ENCODE data around the gene PCDHGB3. TPM values are rescaled to one million over a fixed set of nuclear protein-coding genes. Genes with fewer than 3 reads are reported as not detected.

Gene PCDHGB3
- total and polyA plus RNA-seq, 2 donors (not counting 3 experiments of a cell fraction or from before 2014, with no cell fraction given): 1.8 to 2.0 TPM

DNA sequence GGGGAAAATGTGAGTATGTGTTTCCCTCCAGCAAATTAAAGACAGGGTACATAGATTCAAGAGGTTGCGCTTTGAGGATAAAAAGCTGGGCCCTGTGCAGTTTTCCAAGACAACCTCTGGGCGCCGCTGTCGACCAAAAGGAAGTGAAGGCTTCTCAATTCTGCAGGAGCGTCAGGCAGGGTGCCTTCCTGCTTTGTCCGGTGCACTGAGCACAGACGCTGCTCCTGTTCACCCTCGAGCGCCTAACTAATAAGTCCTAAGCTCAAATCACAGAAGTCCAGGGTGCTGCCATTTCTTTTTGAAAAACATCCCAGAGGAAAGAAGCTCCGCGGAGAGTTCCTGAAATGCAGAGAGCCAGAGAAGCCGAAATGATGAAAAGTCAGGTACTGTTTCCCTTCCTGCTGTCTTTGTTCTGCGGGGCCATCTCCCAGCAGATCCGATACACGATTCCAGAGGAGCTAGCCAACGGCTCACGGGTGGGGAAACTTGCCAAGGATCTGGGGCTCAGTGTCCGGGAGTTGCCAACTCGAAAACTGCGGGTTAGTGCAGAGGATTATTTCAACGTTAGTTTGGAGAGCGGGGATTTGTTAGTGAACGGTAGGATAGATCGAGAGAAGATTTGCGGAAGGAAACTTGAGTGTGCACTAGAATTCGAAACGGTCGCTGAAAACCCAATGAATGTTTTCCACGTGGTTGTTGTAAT is 20.0 kb upstream of the PCDHGB3 start, which contains the start of gene PCDHGB1:
Gene PCDHGB1 (plus strand): TSS at position 183 of the 703 bp plus-strand sequence. CDS start 162 bp downstream, at position 345.
- Histone ChIP-seq H3K4me1 (ENCODE audit: control insufficient read depth, extremely low read depth, insufficient read depth, low read length) (no peaks in the 10 kb centered on the region), H3K27me3 (ENCODE audit: control insufficient read depth in 2 of 2, insufficient read depth in 2 of 2, low read length in 2 of 2) (peaks cover 25 to 48% of the 10 kb centered on the region in 2 experiments), H4K20me1 (replicated peaks; ENCODE audit: control insufficient read depth, extremely low read depth, insufficient read depth, low read length) (no peaks in the 10 kb centered on the region), H3K36me3 (ENCODE audit: control insufficient read depth in 2 of 2, extremely low read depth in 1 of 2, insufficient read depth in 2 of 2, low read length in 2 of 2) (no peaks in the 10 kb centered on the region), H3K9ac (replicated peaks; ENCODE audit: extremely low read depth, insufficient read depth, low read length) (no peak within 1 kb of the TSS), H3K79me2 (ENCODE audit: control insufficient read depth, insufficient read depth, low read length) (no peaks in the 10 kb centered on the region), H3K9me3 (replicated peaks; ENCODE audit: control insufficient read depth, insufficient read depth, low read length) (no peaks in the 10 kb centered on the region), H3K4me3 (replicated peaks in 1 of 3; ENCODE audit: insufficient read depth in 1 of 3, low read depth in 1 of 3, low read length in 3 of 3) (no peak within 1 kb of the TSS), H3K9me1 (replicated peaks; ENCODE audit: control insufficient read depth, extremely low read depth, insufficient read depth, low read length) (no peaks in the 10 kb centered on the region), H3K4me2 (ENCODE audit: insufficient read depth, low read length) (peak within 1 kb of the TSS; percentile 16), H2AFZ (ENCODE audit: low read depth, low read length) (no peak within 1 kb of the TSS), H3K27ac (ENCODE audit: insufficient read depth, low read depth, low read length) (no peak within 1 kb of the TSS)
- BruUV-seq (replicated peaks): no TSS peak
- intact Hi-C loops (cut with micrococcal nuclease) (loop anchor here (5.0 kb wide), 1 partner anchor 212 kb away; no protein-coding TSS in a partner anchor), dilution Hi-C loops (cut with MboI; ENCODE audit: extremely low pct_ligation_motif_present, low sequenced_read_pairs) (no loop called here)
- FAIRE-seq (no peak), DNase-seq (ENCODE audit: low read depth, low spot score) (no peak)
- POLR2A ChIA-PET: no interaction called here
- CTCF ChIA-PET: interaction anchor here (1.0 to 3.6 kb wide), 17 partner anchors 10 to 269 kb away, joined by 3 to 29 read pairs (median 6); partner anchors contain the start of genes DIAPH1, PCDHB14, PCDHGA1 and PCDHGA10
- no peak for TF ChIP-seq FOS (IDR thresholded peaks at IDR 0.05; ENCODE audit: borderline replicate concordance, insufficient read depth, low read length)
- TF ChIP-seq, protein P1, sequence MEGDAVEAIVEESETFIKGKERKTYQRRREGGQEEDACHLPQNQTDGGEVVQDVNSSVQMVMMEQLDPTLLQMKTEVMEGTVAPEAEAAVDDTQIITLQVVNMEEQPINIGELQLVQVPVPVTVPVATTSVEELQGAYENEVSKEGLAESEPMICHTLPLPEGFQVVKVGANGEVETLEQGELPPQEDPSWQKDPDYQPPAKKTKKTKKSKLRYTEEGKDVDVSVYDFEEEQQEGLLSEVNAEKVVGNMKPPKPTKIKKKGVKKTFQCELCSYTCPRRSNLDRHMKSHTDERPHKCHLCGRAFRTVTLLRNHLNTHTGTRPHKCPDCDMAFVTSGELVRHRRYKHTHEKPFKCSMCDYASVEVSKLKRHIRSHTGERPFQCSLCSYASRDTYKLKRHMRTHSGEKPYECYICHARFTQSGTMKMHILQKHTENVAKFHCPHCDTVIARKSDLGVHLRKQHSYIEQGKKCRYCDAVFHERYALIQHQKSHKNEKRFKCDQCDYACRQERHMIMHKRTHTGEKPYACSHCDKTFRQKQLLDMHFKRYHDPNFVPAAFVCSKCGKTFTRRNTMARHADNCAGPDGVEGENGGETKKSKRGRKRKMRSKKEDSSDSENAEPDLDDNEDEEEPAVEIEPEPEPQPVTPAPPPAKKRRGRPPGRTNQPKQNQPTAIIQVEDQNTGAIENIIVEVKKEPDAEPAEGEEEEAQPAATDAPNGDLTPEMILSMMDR (IDR thresholded peaks at IDR 0.05; ENCODE audit: extremely low read depth in 1 of 2, insufficient read depth in 1 of 2, low read depth in 1 of 2, low read length in 2 of 2): peak; percentile 41 to 44

GRCh38 chr5:141351591-141351990 is 18.5 kb upstream of the PCDHGB3 start:
- H3K36me3 ChIP-seq (ENCODE audit: control insufficient read depth in 2 of 2, extremely low read depth in 1 of 2, insufficient read depth in 2 of 2, low read length in 2 of 2): no peaks in the 10 kb centered on the region
- H3K4me3 ChIP-seq (replicated peaks in 1 of 3; ENCODE audit: insufficient read depth in 1 of 3, low read depth in 1 of 3, low read length in 3 of 3): no peak overlapping the region
- no TSS peak for BruUV-seq (replicated peaks)
- FAIRE-seq (no peak), DNase-seq (ENCODE audit: low read depth, low spot score) (no peak)
- no peak overlapping the region for H3K4me2 ChIP-seq (ENCODE audit: insufficient read depth, low read length)
- H3K27me3 ChIP-seq (ENCODE audit: control insufficient read depth in 2 of 2, insufficient read depth in 2 of 2, low read length in 2 of 2): peaks cover 27 to 60% of the 10 kb centered on the region in 2 experiments
- TF ChIP-seq POLR2A (IDR thresholded peaks at IDR 0.05; ENCODE audit: low read depth, low read length) (no peak), MYC (IDR thresholded peaks at IDR 0.05; ENCODE audit: low read depth, low read length) (no peak), MAX (IDR thresholded peaks at IDR 0.05; ENCODE audit: insufficient read depth, insufficient read length) (no peak), POLR2AphosphoS5 (IDR thresholded peaks at IDR 0.05; ENCODE audit: insufficient read depth, low read depth, low read length) (no peak), GATA2 (IDR thresholded peaks at IDR 0.05; ENCODE audit: insufficient read depth, insufficient read length, low read depth, low read length) (no peak), EZH2 (IDR thresholded peaks at IDR 0.05; ENCODE audit: borderline replicate concordance, low read depth, low read length, severe bottlenecking) (no peak), JUN (IDR thresholded peaks at IDR 0.05; ENCODE audit: borderline replicate concordance, insufficient read depth, insufficient read length, low read depth) (no peak), FOS (IDR thresholded peaks at IDR 0.05; ENCODE audit: borderline replicate concordance, insufficient read depth, low read length) (no peak)
- TF ChIP-seq, protein P1 (IDR thresholded peaks at IDR 0.05; ENCODE audit: extremely low read depth in 1 of 2, insufficient read depth in 1 of 2, low read depth in 1 of 2, low read length in 2 of 2): no peak
- no peaks in the 10 kb centered on the region for H3K79me2 ChIP-seq (ENCODE audit: control insufficient read depth, insufficient read depth, low read length)
- no peaks in the 10 kb centered on the region for H3K9me1 ChIP-seq (replicated peaks; ENCODE audit: control insufficient read depth, extremely low read depth, insufficient read depth, low read length)
- H3K4me1 ChIP-seq (ENCODE audit: control insufficient read depth, extremely low read depth, insufficient read depth, low read length): no peaks in the 10 kb centered on the region
- ChIA-PET POLR2A (no interaction called here), CTCF (no interaction called here)
- no peak overlapping the region for H3K27ac ChIP-seq (ENCODE audit: insufficient read depth, low read depth, low read length)
- intact Hi-C loops (cut with micrococcal nuclease) (loop anchor here (5.0 kb wide), 1 partner anchor 211 kb away; no protein-coding TSS in a partner anchor), dilution Hi-C loops (cut with MboI; ENCODE audit: extremely low pct_ligation_motif_present, low sequenced_read_pairs) (no loop called here)
- no peaks in the 10 kb centered on the region for H4K20me1 ChIP-seq (replicated peaks; ENCODE audit: control insufficient read depth, extremely low read depth, insufficient read depth, low read length)
- H3K9ac ChIP-seq (replicated peaks; ENCODE audit: extremely low read depth, insufficient read depth, low read length): no peak overlapping the region
- H2AFZ ChIP-seq (ENCODE audit: low read depth, low read length): no peak overlapping the region
- no peaks in the 10 kb centered on the region for H3K9me3 ChIP-seq (replicated peaks; ENCODE audit: control insufficient read depth, insufficient read depth, low read length)
